WTC11 (cell line): ENCODE data around the gene GALNT15. TPM values are rescaled to one million over a fixed set of nuclear protein-coding genes. Genes with fewer than 3 reads are reported as not detected.

Experiments used
- ATAC-seq: fragments of 200-7000 bp; cut with Tn5 transposase; 2 replicates; pipeline ENCODE4 v1.10.0; 2021; ENCODE audit warnings: mild to moderate bottlenecking, moderate library complexity
- CTCF ChIA-PET: fragments of 300-600 bp; sonication (Branson Sonifier 250); formaldehyde crosslinking; loops from one replicate; lab custom pipeline; 2021; ENCODE audit warnings: antibody characterized with exemption; lab: Charles Lee
- POLR2A ChIA-PET: fragments of 350-600 bp; sonication (Branson Sonifier 250); formaldehyde crosslinking; loops from one replicate; lab custom pipeline; 2021; ENCODE audit warnings: antibody characterized with exemption; lab: Charles Lee
- DNase-seq: peaks from one replicate; pipeline ENCODE4 v3.0.0; 2021; ENCODE audit warnings: low spot score
- H3K27ac Mint-ChIP-seq: 2 replicates; pipeline ENCODE4 v1.8.0; 2021; ENCODE audit warnings: mixed read lengths
- H3K27me3 Mint-ChIP-seq: 2 replicates; pipeline ENCODE4 v1.8.0; 2021; ENCODE audit warnings: low read depth, mild to moderate bottlenecking, moderate library complexity, mixed read lengths
- H3K36me3 Mint-ChIP-seq: 2 replicates; pipeline ENCODE4 v1.8.0; 2021; ENCODE audit warnings: mixed read lengths
- H3K4me1 Mint-ChIP-seq: 2 replicates; pipeline ENCODE4 v1.8.0; 2022; ENCODE audit warnings: mixed read lengths
- H3K4me3 Mint-ChIP-seq: 2 replicates; pipeline ENCODE4 v1.8.0; 2021; ENCODE audit warnings: mild to moderate bottlenecking, moderate library complexity, mixed read lengths
- H3K9me3 Mint-ChIP-seq: 2 replicates; pipeline ENCODE4 v1.8.0; 2021; ENCODE audit warnings: mixed read lengths
- CBFB ChIP-seq: sonication (generic); formaldehyde crosslinking; IDR thresholded peaks from 2 replicates; pipeline ENCODE4 v1.8.1; 2022; ENCODE audit warnings: mild to moderate bottlenecking, low read depth, missing genetic modification reagents
- CREM ChIP-seq: sonication (generic); formaldehyde crosslinking; IDR thresholded peaks from 2 replicates; pipeline ENCODE4 v1.8.1; 2022; ENCODE audit warnings: mild to moderate bottlenecking, missing genetic modification reagents, moderate library complexity
- ETV6 ChIP-seq: sonication (generic); formaldehyde crosslinking; IDR thresholded peaks from 2 replicates; pipeline ENCODE4 v1.8.1; 2022; ENCODE audit warnings: mild to moderate bottlenecking, missing genetic modification reagents
- FOXJ3 ChIP-seq: sonication (generic); formaldehyde crosslinking; IDR thresholded peaks from 2 replicates; pipeline ENCODE4 v1.9.0; 2021; ENCODE audit warnings: missing genetic modification reagents, mild to moderate bottlenecking, borderline replicate concordance
- FOXP1 ChIP-seq: sonication (generic); formaldehyde crosslinking; IDR thresholded peaks from 2 replicates; pipeline ENCODE4 v1.8.0; 2022; ENCODE audit warnings: missing genetic modification reagents, mild to moderate bottlenecking, moderate library complexity, borderline replicate concordance
- RORB ChIP-seq: fragments of 250-450 bp; sonication (Bioruptor Pico); IDR thresholded peaks from 2 replicates; pipeline ENCODE4 v1.9.0; 2021; ENCODE audit warnings: mild to moderate bottlenecking
- SMAD3 ChIP-seq: sonication (generic); formaldehyde crosslinking; IDR thresholded peaks from 2 replicates; pipeline ENCODE4 v1.8.0; 2022; ENCODE audit warnings: missing genetic modification reagents, mild to moderate bottlenecking, borderline replicate concordance
- SMAD4 ChIP-seq: sonication (generic); formaldehyde crosslinking; IDR thresholded peaks from 2 replicates; pipeline ENCODE4 v1.8.0; 2022; ENCODE audit warnings: mild to moderate bottlenecking, missing genetic modification reagents
- ZBTB21 ChIP-seq: sonication (generic); formaldehyde crosslinking; IDR thresholded peaks from 2 replicates; pipeline ENCODE4 v1.8.1; 2023; ENCODE audit warnings: mild to moderate bottlenecking, missing genetic modification reagents, borderline replicate concordance
- ZNF219 ChIP-seq: sonication (generic); formaldehyde crosslinking; IDR thresholded peaks from 2 replicates; pipeline ENCODE4 v1.8.0; 2023; ENCODE audit warnings: missing genetic modification reagents, mild to moderate bottlenecking, borderline replicate concordance
- ZNF232 ChIP-seq: sonication (generic); formaldehyde crosslinking; IDR thresholded peaks from 2 replicates; pipeline ENCODE4 v1.8.0; 2022; ENCODE audit warnings: mild to moderate bottlenecking, missing genetic modification reagents
- ZNF263 ChIP-seq: sonication (generic); formaldehyde crosslinking; IDR thresholded peaks from 2 replicates; pipeline ENCODE4 v1.8.1; 2022; ENCODE audit warnings: low read depth, mild to moderate bottlenecking, moderate library complexity, missing genetic modification reagents
- ZNF396 ChIP-seq: fragments of 250-450 bp; sonication (Bioruptor Pico); IDR thresholded peaks from 2 replicates; pipeline ENCODE4 v1.8.0; 2021; ENCODE audit warnings: mild to moderate bottlenecking, moderate library complexity, borderline replicate concordance
- ZNF671 ChIP-seq: fragments of 250-450 bp; sonication (Bioruptor Pico); IDR thresholded peaks from 2 replicates; pipeline ENCODE4 v1.8.0; 2021; ENCODE audit warnings: mild to moderate bottlenecking
- total RNA-seq: library from RNA; stranded (reverse); gene quantifications from 3 replicates; pipeline ENCODE4 v1.2.3, GENCODE V29; 2021
- TF ChIP-seq, protein P1 (sequence below): sonication (generic); formaldehyde crosslinking; conservative IDR thresholded peaks from 2 replicates; pipeline ENCODE4 v1.8.1; 2023; ENCODE audit warnings: mild to moderate bottlenecking, low read depth, missing genetic modification reagents, moderate library complexity
- TF ChIP-seq, protein P2 (sequence below): sonication (generic); formaldehyde crosslinking; IDR thresholded peaks from 2 replicates; pipeline ENCODE4 v1.8.1; 2023; ENCODE audit warnings: mild to moderate bottlenecking, missing genetic modification reagents, borderline replicate concordance
- TF ChIP-seq, protein P3 (sequence below): fragments of 250-450 bp; sonication (Bioruptor Pico); IDR thresholded peaks from 2 replicates; pipeline ENCODE4 v1.9.0; 2021; ENCODE audit warnings: moderate library complexity, mild to moderate bottlenecking, inconsistent platforms, borderline replicate concordance
- TF ChIP-seq, protein P4 (sequence below): sonication (generic); formaldehyde crosslinking; IDR thresholded peaks from 2 replicates; pipeline ENCODE4 v1.8.1; 2022; ENCODE audit warnings: mild to moderate bottlenecking, moderate library complexity, missing genetic modification reagents
- TF ChIP-seq, protein P5 (sequence below): fragments of 250-450 bp; sonication (Bioruptor Pico); IDR thresholded peaks from 2 replicates; pipeline ENCODE4 v2.1.2; 2022; ENCODE audit warnings: mild to moderate bottlenecking, moderate library complexity

The GALNT15 gene
- total RNA-seq, 1 experiment from 2014 or later = 0.15 TPM

DNA sequence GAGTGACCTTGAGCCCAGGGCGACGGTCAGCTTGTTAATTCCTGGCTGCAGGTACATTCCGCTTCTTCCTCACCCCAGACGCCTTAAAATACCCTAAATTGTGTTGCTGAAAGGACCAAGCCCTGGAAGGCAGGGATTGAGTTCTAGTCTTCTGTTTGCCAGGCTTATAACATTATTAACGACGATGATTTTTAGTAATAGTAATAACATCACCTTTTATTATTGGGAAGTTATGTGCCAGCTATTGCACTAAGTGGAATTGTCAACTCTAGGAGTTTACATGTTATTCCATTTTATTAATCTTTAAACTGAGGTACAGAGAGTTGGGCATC lies 90.9 kb downstream of the GALNT15 start:
- DNase-seq (no peak), ATAC-seq (no peak)
- ChIA-PET CTCF (interaction anchor here (0.9 to 2.6 kb wide), 6 partner anchors 18 to 739 kb away, joined by 3 to 9 read pairs (median 4); no protein-coding TSS in a partner anchor), POLR2A (interaction anchor here (0.6 to 1.2 kb wide), 3 partner anchors 71 to 934 kb away, joined by 3 read pairs; no protein-coding TSS in a partner anchor)
- Mint-ChIP-seq H3K27me3 (no peaks in the 10 kb centered on the region; the same call in 1 of the 2 replicates), H3K4me1 (peaks cover 19% of the 10 kb centered on the region), H3K36me3 (peaks cover 8% of the 10 kb centered on the region), H3K9me3 (no peaks in the 10 kb centered on the region), H3K27ac (peak overlapping the region; percentile 96), H3K4me3 (peak overlapping the region; percentile 99)
- TF ChIP-seq FOXP1 (no peak), SMAD4 (no peak), ZNF263 (CRISPR knock-in tag) (no peak), SMAD3 (CRISPR knock-in tag) (no peak), ZBTB21 (no peak), ZNF219 (CRISPR knock-in tag) (no peak), ZNF232 (no peak), ZNF671 (CRISPR knock-in tag) (no peak), CREM (CRISPR knock-in tag) (no peak), RORB (CRISPR knock-in tag) (no peak), CBFB (CRISPR knock-in tag) (no peak), FOXJ3 (no peak), ETV6 (CRISPR knock-in tag) (no peak), ZNF396 (CRISPR knock-in tag) (no peak)
- TF ChIP-seq, protein P1, sequence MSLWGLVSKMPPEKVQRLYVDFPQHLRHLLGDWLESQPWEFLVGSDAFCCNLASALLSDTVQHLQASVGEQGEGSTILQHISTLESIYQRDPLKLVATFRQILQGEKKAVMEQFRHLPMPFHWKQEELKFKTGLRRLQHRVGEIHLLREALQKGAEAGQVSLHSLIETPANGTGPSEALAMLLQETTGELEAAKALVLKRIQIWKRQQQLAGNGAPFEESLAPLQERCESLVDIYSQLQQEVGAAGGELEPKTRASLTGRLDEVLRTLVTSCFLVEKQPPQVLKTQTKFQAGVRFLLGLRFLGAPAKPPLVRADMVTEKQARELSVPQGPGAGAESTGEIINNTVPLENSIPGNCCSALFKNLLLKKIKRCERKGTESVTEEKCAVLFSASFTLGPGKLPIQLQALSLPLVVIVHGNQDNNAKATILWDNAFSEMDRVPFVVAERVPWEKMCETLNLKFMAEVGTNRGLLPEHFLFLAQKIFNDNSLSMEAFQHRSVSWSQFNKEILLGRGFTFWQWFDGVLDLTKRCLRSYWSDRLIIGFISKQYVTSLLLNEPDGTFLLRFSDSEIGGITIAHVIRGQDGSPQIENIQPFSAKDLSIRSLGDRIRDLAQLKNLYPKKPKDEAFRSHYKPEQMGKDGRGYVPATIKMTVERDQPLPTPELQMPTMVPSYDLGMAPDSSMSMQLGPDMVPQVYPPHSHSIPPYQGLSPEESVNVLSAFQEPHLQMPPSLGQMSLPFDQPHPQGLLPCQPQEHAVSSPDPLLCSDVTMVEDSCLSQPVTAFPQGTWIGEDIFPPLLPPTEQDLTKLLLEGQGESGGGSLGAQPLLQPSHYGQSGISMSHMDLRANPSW (CRISPR knock-in tag) = no peak
- TF ChIP-seq, protein P2, sequence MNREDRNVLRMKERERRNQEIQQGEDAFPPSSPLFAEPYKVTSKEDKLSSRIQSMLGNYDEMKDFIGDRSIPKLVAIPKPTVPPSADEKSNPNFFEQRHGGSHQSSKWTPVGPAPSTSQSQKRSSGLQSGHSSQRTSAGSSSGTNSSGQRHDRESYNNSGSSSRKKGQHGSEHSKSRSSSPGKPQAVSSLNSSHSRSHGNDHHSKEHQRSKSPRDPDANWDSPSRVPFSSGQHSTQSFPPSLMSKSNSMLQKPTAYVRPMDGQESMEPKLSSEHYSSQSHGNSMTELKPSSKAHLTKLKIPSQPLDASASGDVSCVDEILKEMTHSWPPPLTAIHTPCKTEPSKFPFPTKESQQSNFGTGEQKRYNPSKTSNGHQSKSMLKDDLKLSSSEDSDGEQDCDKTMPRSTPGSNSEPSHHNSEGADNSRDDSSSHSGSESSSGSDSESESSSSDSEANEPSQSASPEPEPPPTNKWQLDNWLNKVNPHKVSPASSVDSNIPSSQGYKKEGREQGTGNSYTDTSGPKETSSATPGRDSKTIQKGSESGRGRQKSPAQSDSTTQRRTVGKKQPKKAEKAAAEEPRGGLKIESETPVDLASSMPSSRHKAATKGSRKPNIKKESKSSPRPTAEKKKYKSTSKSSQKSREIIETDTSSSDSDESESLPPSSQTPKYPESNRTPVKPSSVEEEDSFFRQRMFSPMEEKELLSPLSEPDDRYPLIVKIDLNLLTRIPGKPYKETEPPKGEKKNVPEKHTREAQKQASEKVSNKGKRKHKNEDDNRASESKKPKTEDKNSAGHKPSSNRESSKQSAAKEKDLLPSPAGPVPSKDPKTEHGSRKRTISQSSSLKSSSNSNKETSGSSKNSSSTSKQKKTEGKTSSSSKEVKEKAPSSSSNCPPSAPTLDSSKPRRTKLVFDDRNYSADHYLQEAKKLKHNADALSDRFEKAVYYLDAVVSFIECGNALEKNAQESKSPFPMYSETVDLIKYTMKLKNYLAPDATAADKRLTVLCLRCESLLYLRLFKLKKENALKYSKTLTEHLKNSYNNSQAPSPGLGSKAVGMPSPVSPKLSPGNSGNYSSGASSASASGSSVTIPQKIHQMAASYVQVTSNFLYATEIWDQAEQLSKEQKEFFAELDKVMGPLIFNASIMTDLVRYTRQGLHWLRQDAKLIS (CRISPR knock-in tag) = no peak
- TF ChIP-seq, protein P3, sequence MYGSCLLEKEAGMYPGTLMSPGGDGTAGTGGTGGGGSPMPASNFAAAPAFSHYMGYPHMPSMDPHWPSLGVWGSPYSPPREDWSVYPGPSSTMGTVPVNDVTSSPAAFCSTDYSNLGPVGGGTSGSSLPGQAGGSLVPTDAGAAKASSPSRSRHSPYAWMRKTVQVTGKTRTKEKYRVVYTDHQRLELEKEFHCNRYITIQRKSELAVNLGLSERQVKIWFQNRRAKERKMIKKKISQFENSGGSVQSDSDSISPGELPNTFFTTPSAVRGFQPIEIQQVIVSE (CRISPR knock-in tag) = no peak
- TF ChIP-seq, protein P4, sequence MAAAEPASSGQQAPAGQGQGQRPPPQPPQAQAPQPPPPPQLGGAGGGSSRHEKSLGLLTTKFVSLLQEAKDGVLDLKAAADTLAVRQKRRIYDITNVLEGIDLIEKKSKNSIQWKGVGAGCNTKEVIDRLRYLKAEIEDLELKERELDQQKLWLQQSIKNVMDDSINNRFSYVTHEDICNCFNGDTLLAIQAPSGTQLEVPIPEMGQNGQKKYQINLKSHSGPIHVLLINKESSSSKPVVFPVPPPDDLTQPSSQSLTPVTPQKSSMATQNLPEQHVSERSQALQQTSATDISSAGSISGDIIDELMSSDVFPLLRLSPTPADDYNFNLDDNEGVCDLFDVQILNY (CRISPR knock-in tag) = no peak
- TF ChIP-seq, protein P5, sequence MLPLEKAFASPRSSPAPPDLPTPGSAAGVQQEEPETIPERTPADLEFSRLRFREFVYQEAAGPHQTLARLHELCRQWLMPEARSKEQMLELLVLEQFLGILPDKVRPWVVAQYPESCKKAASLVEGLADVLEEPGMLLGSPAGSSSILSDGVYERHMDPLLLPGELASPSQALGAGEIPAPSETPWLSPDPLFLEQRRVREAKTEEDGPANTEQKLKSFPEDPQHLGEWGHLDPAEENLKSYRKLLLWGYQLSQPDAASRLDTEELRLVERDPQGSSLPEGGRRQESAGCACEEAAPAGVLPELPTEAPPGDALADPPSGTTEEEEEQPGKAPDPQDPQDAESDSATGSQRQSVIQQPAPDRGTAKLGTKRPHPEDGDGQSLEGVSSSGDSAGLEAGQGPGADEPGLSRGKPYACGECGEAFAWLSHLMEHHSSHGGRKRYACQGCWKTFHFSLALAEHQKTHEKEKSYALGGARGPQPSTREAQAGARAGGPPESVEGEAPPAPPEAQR (CRISPR knock-in tag) = no peak
